Fibroblast of lung (primary cell): Measurements from ENCODE around the gene NLRP3. TPM values are rescaled to one million over a fixed set of nuclear protein-coding genes. Genes with fewer than 3 reads are reported as not detected.
"Not testable (repeated sequence)": the region's sequence is repeated elsewhere in the genome, so short reads cannot be mapped to it uniquely, and the experiment has no call there.

Experiments used
- DNase-seq, 2 donors: peaks; one replicate each; pipeline versions ENCODE4 v3.0.0 to v3.0.0-alpha.2; 2010; ENCODE audit warnings: low read depth in 2 of 2
- H2AFZ ChIP-seq: 2 replicates; pipeline ENCODE4 v1.5.1; 2012; ENCODE audit warnings: low read length, control low read depth, inconsistent platforms
- H3K27ac ChIP-seq: 2 replicates; pipeline ENCODE4 v1.5.1; 2011; ENCODE audit warnings: low read length, control low read depth; ENCODE audit not compliant: insufficient read depth
- H3K27me3 ChIP-seq: 2 replicates; pipeline ENCODE4 v1.5.1; 2011; ENCODE audit warnings: mild to moderate bottlenecking, low read length; ENCODE audit not compliant: control insufficient read depth, insufficient read depth
- H3K36me3 ChIP-seq: 2 replicates; pipeline ENCODE4 v1.5.1; 2011; ENCODE audit warnings: low read length; ENCODE audit not compliant: control insufficient read depth, insufficient read depth
- H3K4me1 ChIP-seq: 2 replicates; pipeline ENCODE4 v1.5.1; 2011; ENCODE audit warnings: low read length; ENCODE audit not compliant: control insufficient read depth, insufficient read depth; ENCODE audit errors: extremely low read depth
- H3K4me2 ChIP-seq: 2 replicates; pipeline ENCODE4 v1.5.1; 2011; ENCODE audit warnings: low read length, control low read depth; ENCODE audit not compliant: insufficient read depth; ENCODE audit errors: extremely low read depth
- H3K4me3 ChIP-seq, 4 experiments: fragments of 200-600 bp in 1 of 4; sonication (generic) in 1 of 4; replicated peaks in 1 of 4; 2 replicates each; pipeline ENCODE4 v1.5.1; 2011 to 2016; ENCODE audit warnings: low read length in 4 of 4, low read depth in 3 of 4, mild to moderate bottlenecking in 3 of 4, control low read depth in 2 of 4, inconsistent platforms in 1 of 4, mixed read lengths in 1 of 4; ENCODE audit not compliant: insufficient read depth in 1 of 4; ENCODE audit errors: control extremely low read depth in 1 of 4
- H3K79me2 ChIP-seq: 2 replicates; pipeline ENCODE4 v1.5.1; 2012; ENCODE audit warnings: mild to moderate bottlenecking, low read length, inconsistent platforms; ENCODE audit not compliant: control insufficient read depth, insufficient read depth
- H3K9ac ChIP-seq: 2 replicates; pipeline ENCODE4 v1.5.1; 2011; ENCODE audit warnings: mild to moderate bottlenecking, low read length, control low read depth; ENCODE audit not compliant: insufficient read depth
- H3K9me3 ChIP-seq: 2 replicates; pipeline ENCODE4 v1.5.1; 2012; ENCODE audit warnings: low read depth, low read length; ENCODE audit not compliant: control insufficient read depth, insufficient read depth
- H4K20me1 ChIP-seq: 2 replicates; pipeline ENCODE4 v1.5.1; 2011; ENCODE audit warnings: low read length; ENCODE audit not compliant: control insufficient read depth, insufficient read depth; ENCODE audit errors: extremely low read depth
- CTCF ChIP-seq, 2 donors: IDR thresholded peaks in 1 of 2; conservative IDR thresholded peaks in 1 of 2; 1 replicate in 1 of 2; 2 replicates in 1 of 2; pipeline ENCODE4 v1.5.1; 2011 to 2012; ENCODE audit warnings: low read length in 2 of 2, control low read depth in 1 of 2, inconsistent platforms in 1 of 2, low read depth in 1 of 2, mild to moderate bottlenecking in 1 of 2
- EZH2 ChIP-seq: IDR thresholded peaks from 2 replicates; pipeline ENCODE4 v1.5.1; 2012; ENCODE audit warnings: low read length, control low read depth, mild to moderate bottlenecking; ENCODE audit errors: missing control alignments
- polyA plus RNA-seq, 2 donors: library from polyadenylated mRNA; depleted of rRNA in 1 of 2; stranded (reverse) in 1 of 2; unstranded in 1 of 2; fragments of >200 nt; gene quantifications; 2 replicates each; pipeline ENCODE4 v1.2.1, GENCODE V29; 2011 to 2012; ENCODE audit warnings: missing spikeins in 1 of 2
- total RNA-seq: library from RNA; depleted of rRNA; stranded (reverse); fragments of >200 nt; gene quantifications from 2 replicates; pipeline ENCODE4 v1.2.1, GENCODE V29; 2014

The NLRP3 gene
- total and polyA plus RNA-seq, 2 donors (not counting 1 experiment from before 2014, with no cell fraction given) = under 0.01 to 0.07 TPM

- H3K9ac ChIP-seq = no peak overlapping the region
Measured at GRCh38 chr1:247475793-247476192, 59.8 kb downstream of the NLRP3 start.

GRCh38 chr1:247476328-247477058 is 60.5 kb downstream of the NLRP3 start:
- not testable (repeated sequence) for H3K9me3 ChIP-seq, H3K4me3 ChIP-seq, H3K79me2 ChIP-seq, H3K9ac ChIP-seq, DNase-seq, H3K36me3 ChIP-seq, H3K4me2 ChIP-seq, H3K27me3 ChIP-seq, H4K20me1 ChIP-seq, H3K27ac ChIP-seq, H3K4me1 ChIP-seq, H2AFZ ChIP-seq

More at GRCh38 chr1:247475793-247476192, 59.8 kb downstream of the NLRP3 start:
- no peaks in the 10 kb centered on the region for H3K36me3 ChIP-seq
- no peaks in the 10 kb centered on the region for H3K4me1 ChIP-seq
- no peak overlapping the region for H3K4me3 ChIP-seq
- H3K9me3 ChIP-seq = no peaks in the 10 kb centered on the region
- no peak overlapping the region for H3K4me2 ChIP-seq
- TF ChIP-seq CTCF (conservative IDR thresholded peaks at IDR 0.05 in 1 of 2, IDR thresholded peaks at IDR 0.05 in 1 of 2; ENCODE audit: low read depth in 1 of 2, low read length in 2 of 2) = no peak
- no peak for TF ChIP-seq EZH2
- H4K20me1 ChIP-seq = no peaks in the 10 kb centered on the region
- no peak for DNase-seq
- H3K79me2 ChIP-seq = no peaks in the 10 kb centered on the region
- H3K27me3 ChIP-seq = no peaks in the 10 kb centered on the region
- no peak overlapping the region for H2AFZ ChIP-seq
- H3K27ac ChIP-seq = no peak overlapping the region

- no peaks in the 10 kb centered on the region for H3K4me1 ChIP-seq
- no peaks in the 10 kb centered on the region for H4K20me1 ChIP-seq
- no peak overlapping the region for H3K4me3 ChIP-seq
- H3K9me3 ChIP-seq = no peaks in the 10 kb centered on the region
- DNase-seq = no peak
- TF ChIP-seq EZH2 (no peak), CTCF (conservative IDR thresholded peaks at IDR 0.05 in 1 of 2, IDR thresholded peaks at IDR 0.05 in 1 of 2; ENCODE audit: low read depth in 1 of 2, low read length in 2 of 2) (no peak)
- H3K79me2 ChIP-seq = no peaks in the 10 kb centered on the region
- H3K4me2 ChIP-seq = no peak overlapping the region
- no peaks in the 10 kb centered on the region for H3K27me3 ChIP-seq
- no peak overlapping the region for H3K27ac ChIP-seq
- H3K36me3 ChIP-seq = no peaks in the 10 kb centered on the region
- no peak overlapping the region for H3K9ac ChIP-seq
- no peak overlapping the region for H2AFZ ChIP-seq
Measured at GRCh38 chr1:247482747-247483146, 66.8 kb downstream of the NLRP3 start.
